ENCODE measurements around the gene ZMYND10.

Gene ZMYND10

DNA sequence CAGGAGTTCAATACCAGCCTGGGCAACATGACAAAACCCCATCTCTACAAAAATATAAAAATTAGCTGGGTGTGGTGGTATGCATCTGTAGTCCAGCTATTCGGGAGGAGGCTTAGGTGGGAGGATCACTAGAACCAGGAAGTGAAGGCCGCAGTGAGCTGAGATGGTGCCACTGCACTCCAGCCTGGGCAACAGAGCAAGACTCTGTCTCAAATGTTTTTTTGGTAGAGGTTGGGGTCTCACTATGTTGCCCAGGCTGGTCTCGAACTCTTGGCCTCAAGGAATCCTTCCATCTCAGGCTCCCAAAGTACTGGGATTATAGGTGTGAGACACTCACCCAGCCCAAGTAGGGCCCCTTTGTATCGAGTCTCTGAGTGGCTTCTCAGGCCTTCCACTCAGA is 51.4 kb downstream of the ZMYND10 start:
- peaks cover 5% of the 10 kb centered on the region for H3K4me1 ChIP-seq (ENCODE audit: control insufficient read depth, low read depth, low read length)
- H3K23ac ChIP-seq (ENCODE audit: low read length) = no peak overlapping the region
- H2BK120ac ChIP-seq (ENCODE audit: low read depth, low read length) = no peak overlapping the region
- peaks cover 9% of the 10 kb centered on the region for H3K36me3 ChIP-seq (ENCODE audit: control insufficient read depth, insufficient read depth, low read length)
- H3K4me3 ChIP-seq (ENCODE audit: low read length) = no peak overlapping the region
- no peak overlapping the region for H2BK15ac ChIP-seq (replicated peaks; ENCODE audit: low read depth)
- H4K8ac ChIP-seq (ENCODE audit: low read depth, low read length) = no peak overlapping the region
- H2BK5ac ChIP-seq (ENCODE audit: low read length) = no peak overlapping the region
- no CpG with 5 or more reads among the region's 4 CpGs for WGBS (ENCODE audit: extremely low coverage, insufficient coverage, low lambda C conversion rate)
- no peak overlapping the region for H3K4me2 ChIP-seq (ENCODE audit: low read length)
- no peak overlapping the region for H3K27ac ChIP-seq (ENCODE audit: low read depth, low read length)
- DNase-seq = no peak
- no peak overlapping the region for H3K56ac ChIP-seq (ENCODE audit: low read length)
- H3K79me2 ChIP-seq (ENCODE audit: control insufficient read depth, insufficient read depth, low read length) = peaks cover 14% of the 10 kb centered on the region
- no peak overlapping the region for H3K18ac ChIP-seq (ENCODE audit: low read length)
- H4K5ac ChIP-seq (ENCODE audit: low read length) = no peak overlapping the region
- no peak overlapping the region for H3K9ac ChIP-seq (ENCODE audit: low read length)
- H3K27me3 ChIP-seq (ENCODE audit: insufficient read depth, low read length, poor library complexity) = no peaks in the 10 kb centered on the region
- no peak overlapping the region for H2AK5ac ChIP-seq (ENCODE audit: low read length)
- H3K4ac ChIP-seq (ENCODE audit: low read depth, low read length) = no peak overlapping the region
- H3K79me1 ChIP-seq (ENCODE audit: low read length) = peaks cover 15% of the 10 kb centered on the region

GRCh38 chr3:50293079-50293801 is 52.3 kb downstream of the ZMYND10 start:
- peak overlapping the region; percentile 90 for H3K56ac ChIP-seq (ENCODE audit: low read length)
- no CpG with 5 or more reads among the region's 12 CpGs for WGBS (ENCODE audit: extremely low coverage, insufficient coverage, low lambda C conversion rate)
- no peak overlapping the region for H3K4me3 ChIP-seq (ENCODE audit: low read length)
- H3K27me3 ChIP-seq (ENCODE audit: insufficient read depth, low read length, poor library complexity) = no peaks in the 10 kb centered on the region
- H2BK5ac ChIP-seq (ENCODE audit: low read length) = no peak overlapping the region
- no peak overlapping the region for H4K5ac ChIP-seq (ENCODE audit: low read length)
- no peak overlapping the region for H3K4me2 ChIP-seq (ENCODE audit: low read length)
- peak overlapping the region; percentile 68 for H3K9ac ChIP-seq (ENCODE audit: low read length)
- H3K79me2 ChIP-seq (ENCODE audit: control insufficient read depth, insufficient read depth, low read length) = peaks cover 14% of the 10 kb centered on the region
- H3K4ac ChIP-seq (ENCODE audit: low read depth, low read length) = no peak overlapping the region
- no peak overlapping the region for H2BK15ac ChIP-seq (replicated peaks; ENCODE audit: low read depth)
- H3K4me1 ChIP-seq (ENCODE audit: control insufficient read depth, low read depth, low read length) = peaks cover 3% of the 10 kb centered on the region
- no peak overlapping the region for H3K18ac ChIP-seq (ENCODE audit: low read length)
- no peak for DNase-seq
- no peak overlapping the region for H4K8ac ChIP-seq (ENCODE audit: low read depth, low read length)
- H3K27ac ChIP-seq (ENCODE audit: low read depth, low read length) = no peak overlapping the region
- no peak overlapping the region for H2AK5ac ChIP-seq (ENCODE audit: low read length)
- no peak overlapping the region for H3K23ac ChIP-seq (ENCODE audit: low read length)
- H2BK120ac ChIP-seq (ENCODE audit: low read depth, low read length) = no peak overlapping the region
- peaks cover 15% of the 10 kb centered on the region for H3K36me3 ChIP-seq (ENCODE audit: control insufficient read depth, insufficient read depth, low read length)
- peaks cover 15% of the 10 kb centered on the region for H3K79me1 ChIP-seq (ENCODE audit: low read length)

DNA sequence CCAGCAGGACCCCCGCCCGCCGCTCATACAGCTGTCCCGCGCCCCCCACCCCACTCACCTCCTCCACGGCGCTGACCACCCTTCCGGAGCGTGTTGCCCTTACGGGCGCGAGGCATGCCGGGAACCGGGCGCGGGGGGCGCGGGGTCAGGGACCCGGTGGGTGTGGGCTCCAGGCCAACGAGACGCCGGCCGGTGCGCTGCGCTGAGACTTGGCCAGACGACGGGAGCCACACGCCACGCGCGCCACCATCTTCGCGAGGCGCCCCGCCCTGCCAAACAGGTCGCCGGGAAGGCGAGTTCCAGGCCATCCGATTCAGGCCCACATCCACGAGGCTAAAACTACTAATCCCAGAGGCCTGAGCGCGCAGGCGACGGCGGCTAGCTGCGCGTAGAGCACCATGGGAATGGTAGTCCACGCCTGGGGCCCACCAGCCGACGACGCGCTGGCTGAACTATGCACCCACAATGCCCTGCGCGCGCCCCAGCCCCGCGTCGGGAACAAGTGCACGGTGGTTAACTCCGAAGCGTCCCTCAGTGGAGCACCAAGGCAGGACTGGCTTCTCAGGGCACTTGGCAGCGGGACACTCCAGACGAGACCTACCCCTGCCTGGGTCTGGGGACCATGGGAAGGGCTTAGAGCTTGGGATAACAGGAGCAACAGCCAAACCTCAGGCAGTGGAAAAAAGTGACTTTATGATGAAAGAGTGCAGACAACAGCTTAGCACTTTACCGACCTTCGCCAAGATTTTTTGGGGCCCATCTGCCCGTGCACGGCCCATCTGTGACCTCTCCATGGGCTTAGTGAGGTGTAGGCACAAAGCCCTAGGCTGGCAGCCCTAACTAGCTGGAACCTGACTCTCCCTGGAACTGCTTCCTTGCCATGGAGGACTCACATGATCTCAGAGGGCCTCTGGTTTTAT is 53.1 kb downstream of the ZMYND10 start, which contains the start of gene IFRD2:
Gene IFRD2 (minus strand): TSS at position 271 of the 920 bp plus-strand sequence. CDS start 155 bp downstream, at position 116.
- no peak within 1 kb of the TSS for H2BK120ac ChIP-seq (ENCODE audit: low read depth, low read length)
- H3K9ac ChIP-seq (ENCODE audit: low read length) = peak within 1 kb of the TSS; percentile 98
- peaks cover 3% of the 10 kb centered on the region for H3K4me1 ChIP-seq (ENCODE audit: control insufficient read depth, low read depth, low read length)
- no peak within 1 kb of the TSS for H4K8ac ChIP-seq (ENCODE audit: low read depth, low read length)
- H3K36me3 ChIP-seq (ENCODE audit: control insufficient read depth, insufficient read depth, low read length) = peaks cover 15% of the 10 kb centered on the region
- peak within 1 kb of the TSS; percentile 27 for H2AK5ac ChIP-seq (ENCODE audit: low read length)
- H3K27me3 ChIP-seq (ENCODE audit: insufficient read depth, low read length, poor library complexity) = no peaks in the 10 kb centered on the region
- H3K79me1 ChIP-seq (ENCODE audit: low read length) = peaks cover 15% of the 10 kb centered on the region
- H3K4me2 ChIP-seq (ENCODE audit: low read length) = peak within 1 kb of the TSS; percentile 79
- H2BK5ac ChIP-seq (ENCODE audit: low read length) = peak within 1 kb of the TSS; percentile 35
- H3K4ac ChIP-seq (ENCODE audit: low read depth, low read length) = peak within 1 kb of the TSS; percentile 77
- peak within 1 kb of the TSS; percentile 7 for H3K18ac ChIP-seq (ENCODE audit: low read length)
- H3K79me2 ChIP-seq (ENCODE audit: control insufficient read depth, insufficient read depth, low read length) = peaks cover 14% of the 10 kb centered on the region
- H2BK15ac ChIP-seq (replicated peaks; ENCODE audit: low read depth) = no peak within 1 kb of the TSS
- peak within 1 kb of the TSS; percentile 96 for H3K4me3 ChIP-seq (ENCODE audit: low read length)
- no CpG with 5 or more reads among the region's 67 CpGs for WGBS (ENCODE audit: extremely low coverage, insufficient coverage, low lambda C conversion rate)
- peak; percentile 99 for DNase-seq
- peak within 1 kb of the TSS; percentile 95 for H3K56ac ChIP-seq (ENCODE audit: low read length)
- H4K5ac ChIP-seq (ENCODE audit: low read length) = peak within 1 kb of the TSS; percentile 95
- H3K27ac ChIP-seq (ENCODE audit: low read depth, low read length) = no peak within 1 kb of the TSS
- H3K23ac ChIP-seq (ENCODE audit: low read length) = no peak within 1 kb of the TSS
